ENCODE data around the gene TAGLN3. TPM values are rescaled to one million over a fixed set of nuclear protein-coding genes. Genes with fewer than 3 reads are reported as not detected.

TAGLN3 gene
- total and polyA plus RNA-seq, 3 donors from 2014 or later, result 0.37 TPM; not detected in 2

DNA sequence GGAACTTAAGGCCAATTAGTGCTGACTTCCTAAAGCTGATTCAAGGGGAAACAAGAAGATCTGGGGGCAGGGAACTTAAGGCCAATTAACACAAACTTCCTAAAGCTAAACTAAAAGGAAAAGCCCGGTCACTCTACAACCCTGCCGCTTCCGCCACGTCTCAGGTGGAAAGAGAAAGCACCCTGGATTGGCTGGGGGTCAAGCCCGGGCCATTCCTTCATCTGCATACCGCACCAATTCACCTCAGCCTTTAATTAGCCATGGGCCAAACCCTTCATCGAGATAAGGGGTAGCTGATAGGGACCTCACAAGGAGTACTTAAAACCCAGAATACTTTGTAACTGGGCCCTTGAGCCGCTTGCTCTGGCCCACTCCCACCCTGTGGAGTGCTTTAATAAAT, 50.2 kb downstream of the TAGLN3 start:
- intact Hi-C loops (cut with DNase I; ENCODE audit: low total_unique reads), result no loop called here
- Histone ChIP-seq H3K27ac (no peak overlapping the region), H3K9me3 (no peaks in the 10 kb centered on the region), H3K27me3 (no peaks in the 10 kb centered on the region), H3K36me3 (ENCODE audit: low read depth, missing control alignments) (no peaks in the 10 kb centered on the region), H3K4me1 (no peaks in the 10 kb centered on the region), H3K4me3 (no peak overlapping the region)
- no peak for DNase-seq
- TF ChIP-seq, protein P1, sequence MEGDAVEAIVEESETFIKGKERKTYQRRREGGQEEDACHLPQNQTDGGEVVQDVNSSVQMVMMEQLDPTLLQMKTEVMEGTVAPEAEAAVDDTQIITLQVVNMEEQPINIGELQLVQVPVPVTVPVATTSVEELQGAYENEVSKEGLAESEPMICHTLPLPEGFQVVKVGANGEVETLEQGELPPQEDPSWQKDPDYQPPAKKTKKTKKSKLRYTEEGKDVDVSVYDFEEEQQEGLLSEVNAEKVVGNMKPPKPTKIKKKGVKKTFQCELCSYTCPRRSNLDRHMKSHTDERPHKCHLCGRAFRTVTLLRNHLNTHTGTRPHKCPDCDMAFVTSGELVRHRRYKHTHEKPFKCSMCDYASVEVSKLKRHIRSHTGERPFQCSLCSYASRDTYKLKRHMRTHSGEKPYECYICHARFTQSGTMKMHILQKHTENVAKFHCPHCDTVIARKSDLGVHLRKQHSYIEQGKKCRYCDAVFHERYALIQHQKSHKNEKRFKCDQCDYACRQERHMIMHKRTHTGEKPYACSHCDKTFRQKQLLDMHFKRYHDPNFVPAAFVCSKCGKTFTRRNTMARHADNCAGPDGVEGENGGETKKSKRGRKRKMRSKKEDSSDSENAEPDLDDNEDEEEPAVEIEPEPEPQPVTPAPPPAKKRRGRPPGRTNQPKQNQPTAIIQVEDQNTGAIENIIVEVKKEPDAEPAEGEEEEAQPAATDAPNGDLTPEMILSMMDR (IDR thresholded peaks at IDR 0.05), result no peak
- TF ChIP-seq POLR2A (IDR thresholded peaks at IDR 0.05), result no peak
- 73 to 76% methylated on average over 8 of the region's 8 CpGs for WGBS, 2 donors

- no peak for TF ChIP-seq POLR2A (IDR thresholded peaks at IDR 0.05)
- TF ChIP-seq, protein P1 (IDR thresholded peaks at IDR 0.05), result no peak
- Histone ChIP-seq H3K27me3 (no peaks in the 10 kb centered on the region), H3K36me3 (ENCODE audit: low read depth, missing control alignments) (no peaks in the 10 kb centered on the region), H3K4me1 (no peaks in the 10 kb centered on the region), H3K4me3 (no peak overlapping the region), H3K9me3 (no peaks in the 10 kb centered on the region), H3K27ac (no peak overlapping the region)
- 42 to 53% methylated on average over 1 of the region's 1 CpG for WGBS, 2 donors
- no peak for DNase-seq
- intact Hi-C loops (cut with DNase I; ENCODE audit: low total_unique reads), result no loop called here
Observed at GRCh38 chr3:112053229-112053628, 54.5 kb downstream of the TAGLN3 start.

- Histone ChIP-seq H3K4me3 (no peak overlapping the region), H3K27ac (no peak overlapping the region), H3K36me3 (ENCODE audit: low read depth, missing control alignments) (no peaks in the 10 kb centered on the region), H3K4me1 (no peaks in the 10 kb centered on the region), H3K9me3 (no peaks in the 10 kb centered on the region), H3K27me3 (no peaks in the 10 kb centered on the region)
- TF ChIP-seq POLR2A (IDR thresholded peaks at IDR 0.05), result no peak
- TF ChIP-seq, protein P1 (IDR thresholded peaks at IDR 0.05), result no peak
- 86 to 88% methylated on average over 6 of the region's 6 CpGs for WGBS, 2 donors
- intact Hi-C loops (cut with DNase I; ENCODE audit: low total_unique reads), result no loop called here
- no peak for DNase-seq
Observed at GRCh38 chr3:112056451-112056929, 57.8 kb downstream of the TAGLN3 start.

DNA sequence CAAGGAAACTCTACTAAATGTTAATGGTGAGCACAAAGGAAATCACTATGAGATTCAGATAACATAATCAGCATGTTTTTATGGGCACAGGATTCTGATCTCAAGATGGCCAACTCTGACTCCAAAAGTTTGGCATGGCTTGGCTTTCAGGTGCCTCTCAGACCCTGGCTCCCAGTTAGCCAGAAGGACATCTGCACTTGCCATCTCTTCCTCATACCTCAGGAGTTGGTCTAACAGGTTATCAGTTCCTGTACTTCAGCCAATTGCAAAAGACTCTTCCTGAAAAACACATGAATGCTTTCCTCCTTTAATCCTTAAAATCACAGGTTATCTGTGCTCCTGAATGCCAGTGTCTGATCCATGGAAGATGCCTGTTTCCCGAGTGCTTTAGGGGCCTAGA, 60.8 kb downstream of the TAGLN3 start:
- Histone ChIP-seq H3K36me3 (ENCODE audit: low read depth, missing control alignments) (no peaks in the 10 kb centered on the region), H3K4me3 (no peak overlapping the region), H3K9me3 (no peaks in the 10 kb centered on the region), H3K27me3 (no peaks in the 10 kb centered on the region), H3K4me1 (no peaks in the 10 kb centered on the region), H3K27ac (no peak overlapping the region)
- 88 to 94% methylated on average over 1 of the region's 1 CpG for WGBS, 2 donors
- intact Hi-C loops (cut with DNase I; ENCODE audit: low total_unique reads), result no loop called here
- TF ChIP-seq, protein P1 (IDR thresholded peaks at IDR 0.05), result no peak
- TF ChIP-seq POLR2A (IDR thresholded peaks at IDR 0.05), result no peak
- no peak for DNase-seq

- H3K27me3 ChIP-seq, result no peaks in the 10 kb centered on the region
- no peak overlapping the region for H3K4me3 ChIP-seq
- intact Hi-C loops (cut with DNase I; ENCODE audit: low total_unique reads), result no loop called here
- no peaks in the 10 kb centered on the region for H3K9me3 ChIP-seq
- DNase-seq, result no peak
- no peaks in the 10 kb centered on the region for H3K36me3 ChIP-seq (ENCODE audit: low read depth, missing control alignments)
- H3K27ac ChIP-seq, result no peak overlapping the region
- no peaks in the 10 kb centered on the region for H3K4me1 ChIP-seq
- TF ChIP-seq, protein P1 (IDR thresholded peaks at IDR 0.05), result no peak
- no peak for TF ChIP-seq POLR2A (IDR thresholded peaks at IDR 0.05)
- 39 to 48% methylated on average over 3 of the region's 3 CpGs for WGBS, 2 donors
Observed at GRCh38 chr3:112061152-112061551, 62.4 kb downstream of the TAGLN3 start.

Measured in testis (tissue), 3 donors.